Lower leg skin (tissue), 3 donors: ENCODE data around the gene FAM47E.

Source experiments
- POLR2A ChIP-seq, 2 donors: fragments of 450-650 bp; IDR thresholded peaks; one replicate each; pipeline ENCODE4 v1.6.1; 2016 to 2017; ENCODE audit warnings: antibody characterized with exemption in 2 of 2, mild to moderate bottlenecking in 1 of 2, moderate library complexity in 1 of 2
- TF ChIP-seq, protein P1 (sequence below), 3 donors: fragments of 450-650 bp; IDR thresholded peaks; one replicate each; pipeline ENCODE4 v1.5.1; 2016; ENCODE audit warnings: antibody characterized with exemption in 3 of 3, mild to moderate bottlenecking in 3 of 3, moderate library complexity in 2 of 3

DNA sequence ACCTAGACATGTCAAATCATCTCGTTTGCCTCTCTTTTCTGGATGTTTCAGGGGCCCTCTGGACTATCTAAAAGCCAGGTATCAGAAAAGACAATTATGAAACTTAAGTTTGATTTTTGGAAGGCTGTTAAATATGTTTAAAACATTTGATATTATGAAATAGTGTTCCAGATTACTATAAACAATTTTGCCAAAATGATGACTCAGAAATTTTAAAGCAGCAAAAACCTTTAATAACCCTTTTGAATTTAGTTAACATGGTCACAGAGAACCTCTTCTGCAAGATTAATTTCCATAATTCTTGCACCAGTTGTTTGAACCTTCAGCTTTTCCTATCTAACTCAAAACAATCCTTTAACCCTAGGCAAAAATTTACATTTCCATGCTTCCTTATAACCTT lies 18.8 kb upstream of the FAM47E start:
- TF ChIP-seq, protein P1, sequence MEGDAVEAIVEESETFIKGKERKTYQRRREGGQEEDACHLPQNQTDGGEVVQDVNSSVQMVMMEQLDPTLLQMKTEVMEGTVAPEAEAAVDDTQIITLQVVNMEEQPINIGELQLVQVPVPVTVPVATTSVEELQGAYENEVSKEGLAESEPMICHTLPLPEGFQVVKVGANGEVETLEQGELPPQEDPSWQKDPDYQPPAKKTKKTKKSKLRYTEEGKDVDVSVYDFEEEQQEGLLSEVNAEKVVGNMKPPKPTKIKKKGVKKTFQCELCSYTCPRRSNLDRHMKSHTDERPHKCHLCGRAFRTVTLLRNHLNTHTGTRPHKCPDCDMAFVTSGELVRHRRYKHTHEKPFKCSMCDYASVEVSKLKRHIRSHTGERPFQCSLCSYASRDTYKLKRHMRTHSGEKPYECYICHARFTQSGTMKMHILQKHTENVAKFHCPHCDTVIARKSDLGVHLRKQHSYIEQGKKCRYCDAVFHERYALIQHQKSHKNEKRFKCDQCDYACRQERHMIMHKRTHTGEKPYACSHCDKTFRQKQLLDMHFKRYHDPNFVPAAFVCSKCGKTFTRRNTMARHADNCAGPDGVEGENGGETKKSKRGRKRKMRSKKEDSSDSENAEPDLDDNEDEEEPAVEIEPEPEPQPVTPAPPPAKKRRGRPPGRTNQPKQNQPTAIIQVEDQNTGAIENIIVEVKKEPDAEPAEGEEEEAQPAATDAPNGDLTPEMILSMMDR (IDR thresholded peaks at IDR 0.05), result no peak
- TF ChIP-seq POLR2A (IDR thresholded peaks at IDR 0.05), result no peak
